SKM-1 (cell line): Measurements from ENCODE around the gene PDE6H.

Source experiments
- DNase-seq: peaks from one replicate; lab custom pipeline; 2025; ENCODE audit not compliant: unreplicated experiment; lab: John Stamatoyannopoulos, UW

PDE6H gene

GRCh38 chr12:14972816-14973215 is at the start of gene PDE6H:
Gene PDE6H, plus strand, starts transcription at chr12:14973042. Its CDS starts 4,971 bp downstream, at chr12:14978013.
- DNase-seq = no peak

GRCh38 chr12:14923944-14924343 is 48.9 kb upstream of the PDE6H start:
- DNase-seq = no peak

- no peak for DNase-seq
These were observed 48.3 kb upstream of the PDE6H start for GRCh38 chr12:14924541-14924940.

- no peak for DNase-seq
These were observed 45.6 kb upstream of the PDE6H start for GRCh38 chr12:14927267-14927666.

- DNase-seq = no peak
These were observed 43.9 kb upstream of the PDE6H start for GRCh38 chr12:14928931-14929330.

- DNase-seq = no peak
These were observed 42.5 kb upstream of the PDE6H start for GRCh38 chr12:14930299-14930698.

- DNase-seq = no peak
These were observed 41.5 kb upstream of the PDE6H start for GRCh38 chr12:14931359-14931758.

GRCh38 chr12:14931791-14932560 is 40.9 kb upstream of the PDE6H start:
- DNase-seq = no peak

- DNase-seq = no peak
These were observed 38.3 kb upstream of the PDE6H start for GRCh38 chr12:14934511-14934910.

- no peak for DNase-seq
These were observed 37.8 kb upstream of the PDE6H start for GRCh38 chr12:14935031-14935430.

GRCh38 chr12:14936224-14936861 is 36.5 kb upstream of the PDE6H start:
- no peak for DNase-seq

- no peak for DNase-seq
These were observed 35.8 kb upstream of the PDE6H start for GRCh38 chr12:14937014-14937413.

- DNase-seq = no peak
These were observed 35.2 kb upstream of the PDE6H start for GRCh38 chr12:14937689-14938088.

- no peak for DNase-seq
These were observed 34.5 kb upstream of the PDE6H start, which contains the start of gene ERP27 for GRCh38 chr12:14938301-14938700. Gene ERP27, minus strand, starts transcription at chr12:14938537. Its CDS starts 29 bp downstream, at chr12:14938508.

GRCh38 chr12:14941369-14941768 is 31.5 kb upstream of the PDE6H start:
- DNase-seq = no peak

GRCh38 chr12:14942196-14942931 is 30.5 kb upstream of the PDE6H start:
- DNase-seq = no peak

GRCh38 chr12:14946162-14946561 is 26.7 kb upstream of the PDE6H start:
- DNase-seq = no peak

- DNase-seq = no peak
These were observed 26.0 kb upstream of the PDE6H start for GRCh38 chr12:14946861-14947260.

GRCh38 chr12:14948672-14949071 is 24.2 kb upstream of the PDE6H start:
- peak; percentile 43 for DNase-seq

- no peak for DNase-seq
These were observed 23.2 kb upstream of the PDE6H start for GRCh38 chr12:14949631-14950030.

GRCh38 chr12:14950421-14950820 is 22.4 kb upstream of the PDE6H start:
- no peak for DNase-seq
